MCF 10A (cell line): ENCODE data around the gene GPR39. TPM values are rescaled to one million over a fixed set of nuclear protein-coding genes. Genes with fewer than 3 reads are reported as not detected.
A peak's percentile ranks its signal among the peaks of the same experiment; 100 is the strongest.

Experiments used
- BruUV-seq: library from RNA; stranded (reverse); fragments of 400-500 nt; replicated peaks from 2 replicates; lab custom pipeline; 2021; lab: Mats Ljungman, UMichigan
- CTCF ChIA-PET: fragments of 300-600 bp; sonication (Branson Sonifier 250); formaldehyde crosslinking; extraction: SDS; loops from one replicate; lab custom pipeline; 2021; ENCODE audit warnings: antibody characterized with exemption, inconsistent platforms; lab: Yijun Ruan, JAX
- POLR2A ChIA-PET: fragments of 300-600, 350-650 bp; sonication (Branson Sonifier 250); formaldehyde crosslinking; extraction: SDS; loops from one replicate; lab custom pipeline; 2020; ENCODE audit warnings: antibody characterized with exemption, inconsistent platforms; lab: Yijun Ruan, JAX
- DNase-seq: peaks from one replicate; pipeline ENCODE4 v3.0.0-alpha.2; 2018; ENCODE audit not compliant: unreplicated experiment
- H3K27ac Mint-ChIP-seq: one replicate; pipeline ENCODE4 v1.8.0; 2022; ENCODE audit warnings: mild to moderate bottlenecking, low read depth, mixed read lengths; ENCODE audit not compliant: unreplicated experiment
- H3K27me3 Mint-ChIP-seq: one replicate; pipeline ENCODE4 v1.8.0; 2022; ENCODE audit warnings: mixed read lengths; ENCODE audit not compliant: insufficient read depth, unreplicated experiment
- H3K36me3 Mint-ChIP-seq: one replicate; pipeline ENCODE4 v1.8.0; 2022; ENCODE audit warnings: mild to moderate bottlenecking, moderate library complexity, mixed read lengths; ENCODE audit not compliant: insufficient read depth, unreplicated experiment
- H3K4me1 Mint-ChIP-seq: one replicate; pipeline ENCODE4 v1.8.0; 2022; ENCODE audit warnings: mixed read lengths; ENCODE audit not compliant: insufficient read depth, unreplicated experiment
- H3K4me3 Mint-ChIP-seq: one replicate; pipeline ENCODE4 v1.8.0; 2022; ENCODE audit warnings: mild to moderate bottlenecking, moderate library complexity, mixed read lengths; ENCODE audit not compliant: unreplicated experiment
- H3K9me3 Mint-ChIP-seq: one replicate; pipeline ENCODE4 v1.8.0; 2022; ENCODE audit warnings: mixed read lengths; ENCODE audit not compliant: unreplicated experiment
- CTCF ChIP-seq: fragments of 200-600 bp; IDR thresholded peaks from one replicate; pipeline ENCODE4 v1.8.0; 2022; ENCODE audit warnings: antibody characterized with exemption, mild to moderate bottlenecking; ENCODE audit not compliant: unreplicated experiment
- intact Hi-C: fragments of 100-400 bp; cut with micrococcal nuclease; formaldehyde crosslinking; loops from 2 replicates; pipeline ENCODE4 v1.14.1; 2022
- total RNA-seq: library from RNA; stranded (reverse); gene quantifications from 2 replicates; pipeline ENCODE4 v1.2.3, GENCODE V29; 2022

GPR39 gene
- total RNA-seq, 1 experiment from 2014 or later, result 7.2 TPM

- no peaks in the 10 kb centered on the region for H3K36me3 Mint-ChIP-seq
- POLR2A ChIA-PET, result no interaction called here
- H3K4me3 Mint-ChIP-seq, result no peak overlapping the region
- BruUV-seq, result no TSS peak
- DNase-seq, result no peak
- TF ChIP-seq CTCF, result no peak
- intact Hi-C loops, result no loop called here
- H3K27ac Mint-ChIP-seq, result no peak overlapping the region
- H3K27me3 Mint-ChIP-seq, result peaks cover 28% of the 10 kb centered on the region
- peaks cover 7% of the 10 kb centered on the region for H3K4me1 Mint-ChIP-seq
- no peaks in the 10 kb centered on the region for H3K9me3 Mint-ChIP-seq
- CTCF ChIA-PET, result no interaction called here
Observed at GRCh38 chr2:132667706-132668105, 251.1 kb downstream of the GPR39 start.

GRCh38 chr2:132668189-132668823, 251.7 kb downstream of the GPR39 start:
- no peak overlapping the region for H3K4me3 Mint-ChIP-seq
- no peak for DNase-seq
- H3K4me1 Mint-ChIP-seq, result peaks cover 7% of the 10 kb centered on the region
- ChIA-PET CTCF (interaction anchor here (0.8 to 1.2 kb wide), 3 partner anchors 9 to 117 kb away, joined by 3 to 4 read pairs (median 3); no protein-coding TSS in a partner anchor), POLR2A (no interaction called here)
- peaks cover 26% of the 10 kb centered on the region for H3K27me3 Mint-ChIP-seq
- H3K36me3 Mint-ChIP-seq, result no peaks in the 10 kb centered on the region
- BruUV-seq, result no TSS peak
- no peaks in the 10 kb centered on the region for H3K9me3 Mint-ChIP-seq
- no peak overlapping the region for H3K27ac Mint-ChIP-seq
- intact Hi-C loops, result no loop called here
- no peak for TF ChIP-seq CTCF

- Mint-ChIP-seq H3K27ac (no peak overlapping the region), H3K4me3 (peak overlapping the region; percentile 55), H3K4me1 (peaks cover 7% of the 10 kb centered on the region), H3K27me3 (peaks cover 26% of the 10 kb centered on the region), H3K36me3 (no peaks in the 10 kb centered on the region), H3K9me3 (no peaks in the 10 kb centered on the region)
- ChIA-PET CTCF (interaction anchor here (0.8 to 1.2 kb wide), 4 partner anchors 10 to 116 kb away, joined by 3 to 4 read pairs (median 3); no protein-coding TSS in a partner anchor), POLR2A (no interaction called here)
- no peak for TF ChIP-seq CTCF
- BruUV-seq, result no TSS peak
- intact Hi-C loops, result no loop called here
- peak; percentile 7 for DNase-seq
Observed at GRCh38 chr2:132668987-132669907, 252.6 kb downstream of the GPR39 start.

- Mint-ChIP-seq H3K4me3 (peak within 1 kb of the TSS; percentile 55), H3K36me3 (no peaks in the 10 kb centered on the region), H3K4me1 (peaks cover 7% of the 10 kb centered on the region), H3K9me3 (no peaks in the 10 kb centered on the region), H3K27me3 (peaks cover 26% of the 10 kb centered on the region), H3K27ac (no peak within 1 kb of the TSS)
- ChIA-PET CTCF (interaction anchor here (1.1 to 1.2 kb wide), 2 partner anchors 11 to 19 kb away, joined by 3 to 4 read pairs; no protein-coding TSS in a partner anchor), POLR2A (no interaction called here)
- DNase-seq, result peak; percentile 27
- TF ChIP-seq CTCF, result no peak
- no TSS peak for BruUV-seq
- intact Hi-C loops, result no loop called here
Observed at GRCh38 chr2:132669908-132670495, 253.4 kb downstream of the GPR39 start, which contains the start of gene LYPD1. LYPD1 (minus strand) TSS chr2:132670205; CDS start chr2:132669932, 273 bp downstream.
